ENCODE measurements around the gene CACNA1B.
"Not testable (repeated sequence)": the region's sequence is repeated elsewhere in the genome, so short reads cannot be mapped to it uniquely, and the experiment has no call there.

CACNA1B gene

DNA sequence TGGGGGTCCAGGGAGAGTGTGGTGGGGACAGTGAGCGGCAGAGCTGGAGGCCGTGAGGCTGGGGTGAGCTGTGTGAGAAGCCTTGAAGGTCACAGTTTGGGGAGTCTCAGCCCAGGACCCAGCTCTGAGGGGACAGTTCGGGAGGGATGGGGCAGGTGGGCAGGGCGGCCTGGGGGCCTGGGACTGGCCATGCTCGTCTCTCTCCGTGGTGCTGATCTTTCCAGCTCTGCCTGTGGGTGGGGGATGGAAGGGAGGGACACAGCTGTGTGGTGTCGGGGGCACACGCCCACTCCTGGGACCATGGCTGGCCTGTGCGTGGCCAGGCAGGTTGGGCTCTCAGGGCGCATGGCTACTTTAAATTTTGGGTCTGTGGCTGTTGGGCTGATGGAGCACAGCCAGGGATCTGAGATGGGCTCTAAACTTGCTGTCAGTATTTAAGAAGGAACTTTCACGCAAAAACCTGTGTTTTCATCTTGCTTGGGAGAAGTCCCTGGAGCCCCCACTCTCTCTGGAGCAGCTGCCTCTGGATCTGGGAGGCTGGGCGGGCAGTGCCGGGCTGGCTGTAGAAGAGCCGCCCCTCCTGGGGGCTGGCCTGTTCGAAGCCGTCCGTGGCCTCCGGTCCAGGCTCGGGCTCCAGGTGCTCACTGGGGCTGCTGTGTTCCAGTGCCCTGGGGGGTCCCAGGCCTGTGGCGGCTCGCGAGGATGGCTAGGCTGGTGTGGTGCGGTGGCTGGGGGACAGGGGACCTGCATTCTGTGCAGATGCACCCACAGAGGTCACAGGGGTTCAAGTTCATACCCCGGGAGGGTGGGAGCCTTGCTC, 13.4 kb downstream of the CACNA1B start:
- H2BK120ac ChIP-seq (ENCODE audit: low read depth, low read length); H3K23ac ChIP-seq (ENCODE audit: low read length in 2 of 2); H3K18ac ChIP-seq (ENCODE audit: low read depth in 1 of 2, low read length in 2 of 2); H3K4ac ChIP-seq (ENCODE audit: low read depth in 1 of 2, low read length in 2 of 2); H2BK15ac ChIP-seq (ENCODE audit: low read depth, poor library complexity, severe bottlenecking); H4K8ac ChIP-seq (ENCODE audit: low read length); H4K91ac ChIP-seq (ENCODE audit: low read length); H2AFZ ChIP-seq (ENCODE audit: low read depth, low read length); H3K36me3 ChIP-seq (ENCODE audit: control insufficient read depth in 1 of 2, insufficient read depth in 2 of 2, low read depth in 1 of 2, low read length in 2 of 2); DNase-seq; H3K9ac ChIP-seq (ENCODE audit: low read length); H2BK12ac ChIP-seq (ENCODE audit: low read length in 2 of 2); H2AK5ac ChIP-seq (ENCODE audit: low read length, severe bottlenecking); H3K4me3 ChIP-seq (ENCODE audit: insufficient read depth in 1 of 2, low read depth in 1 of 2, low read length in 2 of 2); H3K79me1 ChIP-seq (replicated peaks; ENCODE audit: low read length, poor library complexity, severe bottlenecking); H3K9me3 ChIP-seq (ENCODE audit: control insufficient read depth, low read length); H2BK5ac ChIP-seq (ENCODE audit: low read depth, low read length, poor library complexity, severe bottlenecking); H3K27me3 ChIP-seq (ENCODE audit: control insufficient read depth in 1 of 2, insufficient read depth in 1 of 2, low read length in 2 of 2); H3K4me1 ChIP-seq (ENCODE audit: control insufficient read depth, insufficient read depth, low read depth, low read length); H3K4me2 ChIP-seq (ENCODE audit: low read length, poor library complexity, severe bottlenecking); H3K14ac ChIP-seq (ENCODE audit: low read length in 2 of 2); H3K27ac ChIP-seq (ENCODE audit: low read length, poor library complexity, severe bottlenecking): not testable (repeated sequence)
- 86% methylated on average over 20 of the region's 24 CpGs for WGBS

DNA sequence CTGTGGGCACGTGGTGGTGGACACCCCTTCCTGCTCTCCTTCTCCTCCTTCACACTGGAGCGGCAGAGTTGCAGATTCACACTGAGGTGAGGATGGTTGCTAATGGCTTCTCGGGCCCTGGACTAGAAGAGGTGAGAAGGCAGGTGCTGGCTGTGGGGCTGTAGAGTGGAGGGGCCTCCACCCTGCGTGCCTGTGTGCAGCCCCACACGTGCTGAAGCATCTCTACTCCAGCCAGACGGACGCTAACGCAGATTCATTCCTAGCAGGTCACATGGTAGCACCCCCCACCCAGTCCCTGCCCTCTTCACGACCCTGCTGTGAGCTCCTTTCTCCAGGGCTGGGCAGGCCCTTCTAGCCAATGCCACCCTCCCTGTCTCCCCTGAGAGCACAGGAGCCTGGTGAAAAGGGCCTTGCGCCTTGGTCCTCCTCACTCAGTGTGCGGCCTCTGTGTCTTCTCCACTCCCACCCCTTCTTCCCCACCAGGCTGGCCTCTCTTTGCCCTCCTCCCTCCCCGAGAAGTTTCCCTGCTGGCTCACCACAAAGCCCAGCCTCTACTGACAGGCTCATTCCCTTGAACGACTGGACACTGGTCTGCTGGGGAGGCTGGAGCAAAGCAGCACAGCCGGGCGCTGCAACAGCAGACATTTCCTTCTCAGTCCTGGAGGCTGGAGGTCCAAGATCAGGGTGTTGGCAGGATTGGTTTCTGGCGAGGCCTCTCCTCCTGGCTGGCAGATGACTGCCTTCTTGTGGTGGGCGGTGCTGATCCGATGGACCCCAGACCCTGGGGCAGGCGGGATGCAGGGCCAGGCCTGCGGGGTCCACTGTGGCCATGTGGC, 14.2 kb downstream of the CACNA1B start:
- Histone ChIP-seq H2AFZ (ENCODE audit: low read depth, low read length) (no peak overlapping the region), H3K9ac (ENCODE audit: low read length) (no peak overlapping the region), H2AK5ac (ENCODE audit: low read length, severe bottlenecking) (no peak overlapping the region), H3K36me3 (ENCODE audit: control insufficient read depth in 1 of 2, insufficient read depth in 2 of 2, low read depth in 1 of 2, low read length in 2 of 2) (no peaks in the 10 kb centered on the region), H2BK5ac (ENCODE audit: low read depth, low read length, poor library complexity, severe bottlenecking) (no peak overlapping the region), H3K4me2 (ENCODE audit: low read length, poor library complexity, severe bottlenecking) (no peak overlapping the region), H2BK120ac (ENCODE audit: low read depth, low read length) (no peak overlapping the region), H3K79me1 (replicated peaks; ENCODE audit: low read length, poor library complexity, severe bottlenecking) (no peaks in the 10 kb centered on the region), H3K23ac (ENCODE audit: low read length in 2 of 2) (no peak overlapping the region), H2BK15ac (ENCODE audit: low read depth, poor library complexity, severe bottlenecking) (no peak overlapping the region), H3K14ac (ENCODE audit: low read length in 2 of 2) (no peak overlapping the region), H3K9me3 (ENCODE audit: control insufficient read depth, low read length) (no peaks in the 10 kb centered on the region), H3K4ac (ENCODE audit: low read depth in 1 of 2, low read length in 2 of 2) (no peak overlapping the region), H4K91ac (ENCODE audit: low read length) (no peak overlapping the region), H3K27me3 (ENCODE audit: control insufficient read depth in 1 of 2, insufficient read depth in 1 of 2, low read length in 2 of 2) (peaks cover 0 to 8% of the 10 kb centered on the region in 2 experiments), H3K27ac (ENCODE audit: low read length, poor library complexity, severe bottlenecking) (no peak overlapping the region), H3K18ac (ENCODE audit: low read depth in 1 of 2, low read length in 2 of 2) (no peak overlapping the region), H2BK12ac (ENCODE audit: low read length in 2 of 2) (no peak overlapping the region), H3K4me3 (ENCODE audit: insufficient read depth in 1 of 2, low read depth in 1 of 2, low read length in 2 of 2) (no peak overlapping the region), H3K4me1 (ENCODE audit: control insufficient read depth, insufficient read depth, low read depth, low read length) (no peaks in the 10 kb centered on the region), H4K8ac (ENCODE audit: low read length) (no peak overlapping the region)
- WGBS = 78% methylated on average over 18 of the region's 20 CpGs
- no peak for DNase-seq

DNA sequence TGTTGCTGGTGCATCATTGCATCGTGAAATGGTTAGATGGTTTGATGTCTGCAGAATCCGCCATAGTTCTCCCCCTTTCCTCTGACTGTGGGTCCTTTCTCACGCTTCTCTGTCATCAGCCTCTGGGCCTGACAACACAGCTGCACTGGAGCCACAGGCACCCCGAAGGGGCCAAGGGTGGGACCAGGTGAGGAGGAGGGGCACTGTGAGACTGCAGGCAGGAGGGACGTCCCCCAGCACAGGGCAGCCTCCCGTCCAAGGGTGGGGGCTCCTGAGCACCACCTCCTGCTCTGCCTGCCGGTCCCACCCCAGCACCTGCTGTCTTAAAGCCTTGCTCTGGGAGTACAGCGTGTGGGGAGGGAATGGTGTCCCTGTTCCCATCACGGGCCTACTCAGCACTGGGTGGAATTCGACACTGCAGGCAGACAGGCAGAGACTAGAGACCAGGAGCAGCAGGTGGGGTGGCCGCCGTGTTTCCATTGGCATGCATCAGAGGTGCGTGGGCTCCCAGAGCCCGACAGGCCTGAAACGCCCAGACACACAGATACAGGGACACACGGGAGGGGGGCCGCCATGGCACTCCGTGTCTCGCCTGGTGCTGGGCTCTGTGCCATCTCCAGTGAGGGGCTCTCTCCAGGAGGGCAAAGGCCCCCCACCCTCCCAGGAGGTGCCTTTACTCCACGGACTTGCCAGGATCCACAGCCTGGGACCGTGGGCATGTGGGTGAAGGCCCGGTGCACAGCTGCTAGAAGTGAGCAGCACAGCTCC, 15.0 kb downstream of the CACNA1B start:
- Histone ChIP-seq H3K4ac (ENCODE audit: low read depth in 1 of 2, low read length in 2 of 2) (no peak overlapping the region), H3K23ac (ENCODE audit: low read length in 2 of 2) (no peak overlapping the region), H2AFZ (ENCODE audit: low read depth, low read length) (no peak overlapping the region), H3K9me3 (ENCODE audit: control insufficient read depth, low read length) (no peaks in the 10 kb centered on the region), H3K9ac (ENCODE audit: low read length) (no peak overlapping the region), H3K27me3 (ENCODE audit: control insufficient read depth in 1 of 2, insufficient read depth in 1 of 2, low read length in 2 of 2) (peaks cover 0 to 8% of the 10 kb centered on the region in 2 experiments), H4K8ac (ENCODE audit: low read length) (no peak overlapping the region), H4K91ac (ENCODE audit: low read length) (no peak overlapping the region), H3K14ac (ENCODE audit: low read length in 2 of 2) (no peak overlapping the region), H2AK5ac (ENCODE audit: low read length, severe bottlenecking) (no peak overlapping the region), H3K4me1 (ENCODE audit: control insufficient read depth, insufficient read depth, low read depth, low read length) (no peaks in the 10 kb centered on the region), H3K36me3 (ENCODE audit: control insufficient read depth in 1 of 2, insufficient read depth in 2 of 2, low read depth in 1 of 2, low read length in 2 of 2) (no peaks in the 10 kb centered on the region), H2BK5ac (ENCODE audit: low read depth, low read length, poor library complexity, severe bottlenecking) (no peak overlapping the region), H2BK15ac (ENCODE audit: low read depth, poor library complexity, severe bottlenecking) (no peak overlapping the region), H3K4me3 (ENCODE audit: insufficient read depth in 1 of 2, low read depth in 1 of 2, low read length in 2 of 2) (no peak overlapping the region), H3K27ac (ENCODE audit: low read length, poor library complexity, severe bottlenecking) (no peak overlapping the region), H3K4me2 (ENCODE audit: low read length, poor library complexity, severe bottlenecking) (no peak overlapping the region), H2BK12ac (ENCODE audit: low read length in 2 of 2) (no peak overlapping the region), H3K79me1 (replicated peaks; ENCODE audit: low read length, poor library complexity, severe bottlenecking) (no peaks in the 10 kb centered on the region), H2BK120ac (ENCODE audit: low read depth, low read length) (no peak overlapping the region), H3K18ac (ENCODE audit: low read depth in 1 of 2, low read length in 2 of 2) (no peak overlapping the region)
- 85% methylated on average over 22 of the region's 22 CpGs for WGBS
- DNase-seq = no peak

DNA sequence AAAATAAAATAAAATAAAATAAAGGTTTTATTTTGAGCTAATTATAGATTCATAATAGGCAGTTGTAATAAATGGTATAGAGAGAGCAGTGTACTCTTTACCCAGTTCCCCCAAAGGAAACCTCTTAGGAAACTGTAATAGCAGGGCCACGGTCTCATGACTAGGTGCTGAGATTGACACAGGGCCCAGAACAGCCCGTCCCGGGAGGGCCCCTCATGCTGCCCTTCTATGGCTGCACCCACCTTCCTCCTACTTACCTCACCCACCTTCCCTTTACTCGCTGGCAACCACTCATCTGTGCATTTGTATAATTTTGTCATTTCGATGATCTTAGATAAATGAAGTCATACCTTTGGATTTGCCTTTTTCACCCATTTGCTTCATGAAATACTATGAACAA, 16.1 kb downstream of the CACNA1B start:
- DNase-seq = no peak
- no peak overlapping the region for H2BK15ac ChIP-seq (ENCODE audit: low read depth, poor library complexity, severe bottlenecking)
- WGBS = 61% methylated on average over 4 of the region's 5 CpGs
- no peak overlapping the region for H3K4me2 ChIP-seq (ENCODE audit: low read length, poor library complexity, severe bottlenecking)
- no peaks in the 10 kb centered on the region for H3K4me1 ChIP-seq (ENCODE audit: control insufficient read depth, insufficient read depth, low read depth, low read length)
- no peak overlapping the region for H3K18ac ChIP-seq (ENCODE audit: low read depth in 1 of 2, low read length in 2 of 2)
- no peak overlapping the region for H3K14ac ChIP-seq (ENCODE audit: low read length in 2 of 2)
- H3K36me3 ChIP-seq (ENCODE audit: control insufficient read depth in 1 of 2, insufficient read depth in 2 of 2, low read depth in 1 of 2, low read length in 2 of 2) = no peaks in the 10 kb centered on the region
- no peak overlapping the region for H4K8ac ChIP-seq (ENCODE audit: low read length)
- no peak overlapping the region for H2BK12ac ChIP-seq (ENCODE audit: low read length in 2 of 2)
- no peak overlapping the region for H3K9ac ChIP-seq (ENCODE audit: low read length)
- H3K4me3 ChIP-seq (ENCODE audit: insufficient read depth in 1 of 2, low read depth in 1 of 2, low read length in 2 of 2) = no peak overlapping the region
- peaks cover 0 to 8% of the 10 kb centered on the region in 2 experiments for H3K27me3 ChIP-seq (ENCODE audit: control insufficient read depth in 1 of 2, insufficient read depth in 1 of 2, low read length in 2 of 2)
- no peak overlapping the region for H3K23ac ChIP-seq (ENCODE audit: low read length in 2 of 2)
- no peak overlapping the region for H3K27ac ChIP-seq (ENCODE audit: low read length, poor library complexity, severe bottlenecking)
- H3K9me3 ChIP-seq (ENCODE audit: control insufficient read depth, low read length) = peaks cover 7% of the 10 kb centered on the region
- no peak overlapping the region for H2AFZ ChIP-seq (ENCODE audit: low read depth, low read length)
- H2BK120ac ChIP-seq (ENCODE audit: low read depth, low read length) = no peak overlapping the region
- H2BK5ac ChIP-seq (ENCODE audit: low read depth, low read length, poor library complexity, severe bottlenecking) = no peak overlapping the region
- H3K79me1 ChIP-seq (replicated peaks; ENCODE audit: low read length, poor library complexity, severe bottlenecking) = no peaks in the 10 kb centered on the region
- H3K4ac ChIP-seq (ENCODE audit: low read depth in 1 of 2, low read length in 2 of 2) = no peak overlapping the region
- no peak overlapping the region for H2AK5ac ChIP-seq (ENCODE audit: low read length, severe bottlenecking)
- H4K91ac ChIP-seq (ENCODE audit: low read length) = no peak overlapping the region
